NCI-H2227 (cell line): ENCODE results near the gene CIAO3.
A peak's percentile ranks its signal among the peaks of the same experiment; 100 is the strongest.

ENCODE experiments used
- DNase-seq: peaks from one replicate; lab custom pipeline; 2025; ENCODE audit not compliant: unreplicated experiment; lab: John Stamatoyannopoulos, UW

The CIAO3 gene

GRCh38 chr16:736936-737481, 3.8 kb downstream of the CIAO3 start:
- DNase-seq, result no peak

GRCh38 chr16:735982-736453, 4.8 kb downstream of the CIAO3 start:
- DNase-seq, result no peak

DNA sequence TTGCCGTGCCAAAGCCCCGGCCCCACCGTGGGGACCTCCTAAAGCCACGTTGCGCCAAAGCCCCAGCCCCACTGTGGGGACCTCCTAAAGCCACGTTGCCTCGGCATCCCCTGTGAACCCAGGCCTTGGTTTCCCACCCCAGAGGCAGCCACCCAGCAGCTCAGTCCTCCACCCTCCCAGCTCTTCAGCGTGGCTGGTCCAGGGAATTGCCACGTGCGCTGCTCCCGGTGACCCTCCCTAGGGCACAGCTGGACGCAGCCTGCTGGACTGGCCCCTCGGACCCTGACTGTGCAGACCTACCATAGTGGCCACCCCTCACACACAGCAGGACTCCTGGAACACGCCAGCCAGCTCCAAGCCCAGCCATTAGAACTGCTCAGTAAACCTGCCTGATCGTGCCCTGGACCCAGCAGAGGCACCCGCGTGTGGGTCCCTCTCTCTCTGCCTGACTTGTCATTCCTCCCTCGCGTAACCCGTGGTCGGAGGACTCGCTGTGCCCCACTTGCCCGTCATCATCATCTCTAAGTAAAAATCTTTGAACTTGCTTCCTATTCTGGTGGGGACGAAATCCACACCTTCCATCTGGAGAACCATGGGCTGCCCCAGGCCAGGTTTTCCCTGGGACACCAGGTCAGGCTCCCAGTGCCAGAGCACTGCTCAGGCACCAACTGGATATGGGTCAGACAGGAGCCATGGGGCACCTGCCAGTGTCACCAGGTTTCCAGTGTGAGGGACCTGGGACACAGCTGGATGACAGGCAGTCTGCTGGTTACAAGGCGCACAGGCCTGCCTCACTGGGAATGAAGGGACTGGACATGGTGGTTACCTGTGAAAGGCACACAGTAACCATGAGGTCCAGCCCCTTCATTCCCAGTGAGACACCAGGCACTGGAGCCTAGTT, 5.6 kb downstream of the CIAO3 start:
- no peak for DNase-seq

- no peak for DNase-seq
These were observed 6.4 kb downstream of the CIAO3 start for GRCh38 chr16:734208-734980.

GRCh38 chr16:733382-734207, 7.2 kb downstream of the CIAO3 start:
- DNase-seq, result no peak

GRCh38 chr16:732936-733335, 7.9 kb downstream of the CIAO3 start:
- no peak for DNase-seq

DNA sequence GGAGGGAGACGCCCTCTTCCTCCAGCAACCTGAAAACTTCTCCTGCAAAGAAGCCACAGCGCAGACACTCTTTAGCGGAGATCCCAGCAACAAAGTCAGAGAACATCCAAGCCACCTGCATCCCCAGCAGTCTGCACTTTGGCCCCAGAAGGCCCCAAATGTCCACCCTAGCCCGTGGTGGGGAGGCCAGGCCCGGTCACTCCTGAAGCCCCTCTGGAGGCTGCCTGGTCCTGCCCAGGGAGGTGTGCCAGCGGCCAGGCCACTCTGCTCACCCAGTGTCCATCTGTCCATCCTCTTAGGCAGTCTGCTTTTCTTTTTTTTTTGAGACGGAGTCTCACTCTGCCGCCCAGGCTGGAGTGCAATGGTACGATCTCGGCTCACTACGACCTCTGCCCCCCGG, 8.5 kb downstream of the CIAO3 start:
- DNase-seq, result no peak

DNA sequence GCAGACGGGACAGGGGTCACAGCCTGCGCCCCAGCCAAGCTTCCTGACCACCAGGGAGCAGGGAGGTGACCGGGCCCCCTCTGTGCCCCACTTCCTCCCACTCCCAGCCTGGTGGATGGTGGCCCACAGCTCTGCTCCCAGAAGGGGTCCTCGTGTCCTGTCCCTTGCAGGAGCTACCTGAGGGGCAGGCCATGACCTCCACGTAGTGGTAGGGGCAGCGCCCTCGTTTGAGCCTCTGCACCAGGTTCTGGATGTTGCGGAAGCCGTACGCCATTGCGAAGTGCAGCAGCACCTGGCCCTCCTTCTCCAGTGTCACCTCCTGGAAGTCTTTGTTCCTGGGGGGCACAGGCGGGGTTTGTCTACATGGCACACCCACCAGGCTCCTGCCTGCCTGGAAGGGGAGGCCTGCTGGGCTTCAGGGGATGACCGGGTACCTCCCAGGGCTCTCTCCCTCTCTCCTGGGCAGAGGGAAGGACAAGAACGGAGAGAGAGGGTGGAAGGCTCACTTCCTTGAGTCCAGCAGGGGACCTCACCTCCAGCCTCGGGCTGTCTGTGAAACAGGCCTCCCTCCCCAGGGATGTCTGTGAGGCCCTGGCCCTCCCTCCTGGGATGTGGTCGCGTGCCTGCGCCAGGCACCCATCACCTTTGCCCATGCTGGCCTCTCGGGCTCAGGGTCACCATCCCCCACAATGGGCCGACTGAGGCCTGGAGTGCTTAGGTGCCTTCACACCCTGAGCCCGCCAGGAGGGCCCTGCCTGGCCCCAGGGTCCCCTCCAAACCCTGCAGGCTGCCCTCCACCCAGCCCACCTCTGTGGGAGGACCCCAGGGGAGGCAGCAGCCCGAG, 9.9 kb downstream of the CIAO3 start:
- no peak for DNase-seq

GRCh38 chr16:729768-730665, 10.8 kb downstream of the CIAO3 start:
- no peak for DNase-seq

- no peak for DNase-seq
These were observed 11.7 kb downstream of the CIAO3 start for GRCh38 chr16:728890-729744.

GRCh38 chr16:728131-728889, 12.5 kb downstream of the CIAO3 start:
- DNase-seq, result peak; percentile 89

DNA sequence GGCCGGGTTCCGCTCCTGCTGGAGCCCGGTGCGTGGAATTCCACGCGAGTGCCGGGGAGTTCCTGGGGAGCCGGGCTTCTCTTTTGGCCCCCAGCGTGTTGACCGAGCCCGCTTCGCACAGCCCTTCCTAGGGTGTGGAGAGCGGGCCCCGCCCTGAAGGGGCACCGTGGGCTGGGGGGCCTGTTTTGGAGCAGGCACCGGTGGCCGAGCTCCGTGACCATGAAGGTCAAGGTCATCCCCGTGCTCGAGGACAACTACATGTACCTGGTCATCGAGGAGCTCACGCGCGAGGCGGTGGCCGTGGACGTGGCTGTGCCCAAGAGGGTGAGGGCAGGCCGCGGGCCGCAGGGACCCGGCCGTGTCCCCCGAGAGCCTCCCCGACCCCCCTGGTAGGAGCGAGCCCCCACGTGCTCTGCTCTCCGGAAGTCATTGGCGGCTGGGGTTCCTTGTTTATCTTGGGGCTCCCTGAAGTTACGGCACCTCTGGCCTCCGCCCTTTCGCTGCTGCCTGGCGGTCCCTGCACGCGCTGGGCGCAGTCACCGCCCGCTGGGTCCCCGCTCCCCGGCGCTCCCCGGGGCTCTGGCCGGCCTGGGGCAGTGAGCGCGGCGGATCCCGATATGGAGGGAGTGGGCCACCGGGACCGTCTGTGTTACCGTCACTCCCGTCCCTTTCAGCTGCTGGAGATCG, 13.4 kb downstream of the CIAO3 start:
- peak; percentile 62 for DNase-seq

DNA sequence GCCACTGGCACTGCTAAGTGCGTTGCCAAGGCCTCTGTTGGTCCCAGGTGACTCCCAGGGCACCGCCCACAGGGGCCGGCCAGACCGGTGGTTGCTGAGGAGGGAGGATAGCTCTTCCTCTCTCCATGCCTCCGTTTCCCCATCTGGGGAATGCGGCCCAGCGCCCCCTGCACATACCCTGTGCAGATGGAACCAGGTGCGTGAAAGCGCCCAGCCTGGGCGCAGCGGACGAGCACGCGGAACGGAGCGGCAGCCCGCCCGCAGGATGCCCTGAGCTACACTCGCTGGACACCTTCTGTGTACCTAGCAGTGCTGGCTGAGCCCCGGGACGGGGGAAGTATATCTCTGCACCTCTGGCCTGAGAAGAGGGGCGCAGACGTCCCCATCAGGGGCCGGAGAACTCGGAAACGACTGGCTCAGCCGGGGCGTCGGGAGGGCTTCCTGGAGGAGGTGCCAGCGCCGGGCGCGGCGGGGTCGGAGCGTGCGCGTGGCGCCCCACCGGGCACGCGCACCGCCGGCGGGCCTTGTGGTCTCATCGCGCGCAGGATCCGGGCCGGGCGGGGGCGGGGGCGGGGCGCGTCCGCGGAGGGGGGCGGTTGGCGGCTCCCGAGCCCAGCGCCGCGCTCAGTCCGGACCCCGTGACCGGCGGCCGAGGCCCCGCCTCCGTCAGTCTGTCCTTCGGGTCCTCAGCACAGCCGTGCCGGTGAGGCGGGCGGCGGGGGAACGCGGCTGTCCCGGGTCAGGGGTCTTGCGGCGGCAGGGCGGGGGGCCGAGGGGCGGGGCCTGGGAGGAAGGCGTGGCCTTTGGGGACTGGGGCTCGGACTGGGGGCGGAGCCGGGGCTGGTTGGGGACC, 14.1 kb downstream of the CIAO3 start, which contains the start of the genes CCDC78 and HAGHL:
TSS of gene CCDC78 (minus strand) at position 6 of the 853 bp plus-strand sequence. CDS start 76 bp downstream, outside the sequence.
TSS of gene HAGHL (plus strand) at position 669 of the 853 bp plus-strand sequence. CDS start 404 bp downstream, outside the sequence.
- DNase-seq, result peak; percentile 88

DNA sequence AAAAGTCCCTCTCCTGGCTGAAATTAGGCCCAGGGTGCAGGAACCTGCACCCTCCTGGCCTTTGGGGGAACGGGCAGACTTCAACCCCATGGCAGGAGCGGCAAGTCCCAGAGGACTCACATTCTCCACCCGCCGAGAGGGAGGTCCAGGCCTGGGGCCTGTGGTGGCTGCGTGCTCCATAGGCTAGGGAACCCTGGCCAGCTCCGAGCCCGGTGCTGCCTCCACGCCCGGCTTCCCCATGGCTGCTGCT, 14.7 kb downstream of the CIAO3 start:
- DNase-seq, result no peak

DNA sequence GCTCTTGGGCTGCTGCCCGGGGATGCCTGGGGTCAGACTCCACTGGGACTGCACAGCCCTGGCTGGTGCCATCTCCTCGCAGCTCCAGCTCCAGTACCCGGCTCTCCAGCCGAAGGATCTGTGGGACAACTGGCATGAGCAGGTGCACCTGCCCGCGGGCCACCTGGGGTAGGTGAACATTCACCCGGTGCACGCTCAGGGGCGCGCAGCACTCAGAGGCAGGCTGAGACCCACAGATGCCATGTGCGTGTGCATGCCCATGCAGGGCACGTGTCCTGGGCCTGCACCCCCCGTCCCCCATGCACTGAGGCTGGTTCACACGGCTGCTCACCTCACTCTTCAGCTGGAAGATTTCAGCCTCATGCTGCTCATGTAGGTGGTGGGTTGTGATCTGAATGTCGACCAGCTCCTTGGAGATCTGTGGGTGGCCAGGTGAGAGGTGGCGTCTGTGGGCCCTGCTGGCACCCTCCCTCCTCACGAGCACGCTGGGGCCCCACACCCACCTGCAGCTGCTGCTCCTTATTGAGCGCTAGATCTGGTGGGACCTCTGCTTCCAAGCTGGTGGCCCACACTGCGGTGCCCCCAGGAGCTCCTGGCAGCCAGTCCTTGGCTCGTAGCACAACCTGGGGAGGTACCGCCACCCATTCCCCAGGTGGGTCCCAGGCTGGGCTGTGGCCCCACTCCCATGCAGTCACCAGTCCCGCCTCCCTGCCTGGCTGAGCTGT, 15.2 kb downstream of the CIAO3 start:
- no peak for DNase-seq
